GM12892 (cell line): ENCODE results near the gene CLSTN1.

Experiments
- POLR2A ChIP-seq: IDR thresholded peaks from 2 replicates; pipeline ENCODE4 v1.6.1; 2011; ENCODE audit warnings: low read depth, low read length, control low read depth
- TAF1 ChIP-seq: IDR thresholded peaks from 2 replicates; pipeline ENCODE4 v1.6.1; 2011; ENCODE audit warnings: low read depth, mild to moderate bottlenecking, control low read depth, low read length, borderline replicate concordance

DNA sequence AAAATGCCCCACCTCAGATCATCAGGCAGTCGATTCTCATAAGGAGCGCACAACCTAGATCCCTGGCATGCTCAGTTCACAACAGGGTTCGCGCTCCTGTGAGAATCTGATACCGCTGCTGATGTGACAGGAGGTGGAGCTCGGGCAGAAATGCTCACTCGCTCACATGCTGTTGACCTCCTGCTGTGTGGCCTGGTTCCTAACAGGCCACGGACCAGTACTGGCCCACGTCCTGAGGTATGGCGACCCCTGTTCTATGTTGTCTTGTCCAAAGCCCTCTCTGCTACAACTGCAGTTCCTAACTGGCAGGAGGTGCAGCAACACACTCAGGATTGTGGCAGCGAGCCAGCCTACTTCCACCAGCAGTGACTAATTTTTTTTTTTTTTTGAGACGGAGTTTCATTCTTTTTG lies 70.6 kb downstream of the CLSTN1 start:
- TF ChIP-seq POLR2A, result no peak
- no peak for TF ChIP-seq TAF1
